Vagina (tissue), 2 donors: ENCODE measurements around the gene MSI2. TPM values are rescaled to one million over a fixed set of nuclear protein-coding genes. Genes with fewer than 3 reads are reported as not detected.

ENCODE experiments used
- DNase-seq, 2 donors: peaks; one replicate each; pipeline ENCODE4 v3.0.0-alpha.2; 2017; ENCODE audit errors: extremely low spot score in 2 of 2
- H3K27ac ChIP-seq: fragments of 200-600 bp; sonication (generic); one replicate; pipeline ENCODE4 v1.5.1; 2019
- H3K27me3 ChIP-seq: fragments of 200-600 bp; sonication (generic); one replicate; pipeline ENCODE4 v1.5.1; 2019
- H3K36me3 ChIP-seq, 2 donors: fragments of 200-600 bp; sonication (generic); one replicate each; pipeline ENCODE4 v1.5.1; 2017 to 2019
- H3K4me1 ChIP-seq: fragments of 200-600 bp; sonication (generic); one replicate; pipeline ENCODE4 v1.5.1; 2019
- H3K4me3 ChIP-seq, 2 donors: fragments of 200-600 bp; sonication (generic); 1 replicate in 1 of 2; 2 replicates in 1 of 2; pipeline ENCODE4 v1.5.1; 2016 to 2019
- H3K9me3 ChIP-seq: fragments of 200-600 bp; sonication (generic); one replicate; pipeline ENCODE4 v1.5.1; 2019
- CTCF ChIP-seq, 3 experiments: fragments of 450-650 bp in 2 of 3; fragments of 200-600 bp in 1 of 3; sonication (generic) in 1 of 3; IDR thresholded peaks; one replicate each; pipeline ENCODE4 v1.5.1; 2017 to 2019; ENCODE audit warnings: antibody characterized with exemption in 3 of 3, mild to moderate bottlenecking in 2 of 3, moderate library complexity in 2 of 3
- POLR2A ChIP-seq, 2 donors: fragments of 450-650 bp; IDR thresholded peaks; one replicate each; pipeline ENCODE4 v1.6.1; 2017; ENCODE audit warnings: antibody characterized with exemption in 2 of 2, mild to moderate bottlenecking in 2 of 2, moderate library complexity in 2 of 2
- POLR2AphosphoS5 ChIP-seq, 2 donors: sonication (generic); formaldehyde crosslinking; IDR thresholded peaks; one replicate each; pipeline ENCODE4 v1.9.0; 2017; ENCODE audit warnings: antibody characterized with exemption in 2 of 2, mild to moderate bottlenecking in 2 of 2, low read depth in 1 of 2; ENCODE audit not compliant: insufficient read depth in 1 of 2
- intact Hi-C: fragments of 100-400 bp; cut with DNase I; formaldehyde crosslinking; loops from one replicate; pipeline ENCODE4 v1.15.1; 2023
- total RNA-seq: library from RNA; depleted of rRNA; stranded (reverse); fragments of >200 nt; gene quantifications from one replicate; pipeline ENCODE4 v1.2.3, GENCODE V29; 2016

Gene MSI2
- total RNA-seq, 1 donor from 2014 or later = 27.3 TPM

DNA sequence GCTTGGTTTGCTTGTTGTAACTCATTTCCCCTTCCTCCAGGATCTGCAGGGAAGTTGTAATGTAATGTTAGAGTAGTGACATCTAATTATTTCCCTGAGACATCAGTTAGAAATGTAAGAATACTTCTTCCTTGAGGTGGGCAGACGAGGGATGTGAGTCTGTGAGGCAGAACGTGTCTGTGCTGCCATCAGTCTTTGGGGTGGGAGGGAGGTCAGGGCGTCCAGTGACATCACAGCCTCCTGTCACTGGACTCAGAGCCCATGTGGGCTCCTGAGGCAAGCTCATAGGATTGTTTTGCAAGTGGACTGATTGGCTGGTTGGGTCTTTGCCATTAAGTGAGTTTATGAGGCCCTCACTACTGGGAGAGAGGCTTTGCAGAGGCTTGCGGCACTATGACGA is 300.0 kb downstream of the MSI2 start:
- H3K4me3 ChIP-seq = no peak overlapping the region
- H3K27me3 ChIP-seq = no peaks in the 10 kb centered on the region
- H3K9me3 ChIP-seq = no peaks in the 10 kb centered on the region
- intact Hi-C loops = no loop called here
- no peak for DNase-seq
- no peak overlapping the region for H3K27ac ChIP-seq
- TF ChIP-seq POLR2AphosphoS5 (IDR thresholded peaks at IDR 0.05; ENCODE audit: insufficient read depth in 1 of 2, low read depth in 1 of 2) (no peak), POLR2A (IDR thresholded peaks at IDR 0.05) (no peak), CTCF (IDR thresholded peaks at IDR 0.05) (no peak)
- H3K4me1 ChIP-seq = peaks cover 20% of the 10 kb centered on the region
- no peaks in the 10 kb centered on the region for H3K36me3 ChIP-seq

- no peak overlapping the region for H3K27ac ChIP-seq
Measured at GRCh38 chr17:57556977-57557376, 300.7 kb downstream of the MSI2 start.

DNA sequence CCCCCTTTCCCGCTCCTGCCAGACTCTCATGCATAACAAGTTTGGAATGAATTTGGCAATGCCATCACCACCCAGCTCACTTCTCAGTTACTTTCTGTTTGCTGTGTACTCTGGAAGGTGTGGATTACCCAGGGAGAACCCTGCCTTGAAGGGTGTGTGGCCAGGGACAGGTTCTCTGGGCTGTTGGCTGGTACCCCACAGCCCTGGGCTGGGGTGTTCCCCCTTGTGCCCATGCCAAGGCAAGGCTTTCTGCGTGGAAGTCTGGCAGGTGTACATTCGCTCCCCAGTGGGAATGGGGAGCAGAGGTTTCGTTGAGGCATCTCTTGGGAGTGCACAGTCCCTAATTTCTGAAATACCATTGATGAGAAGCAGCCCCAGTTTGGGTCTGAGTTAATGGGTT is 301.1 kb downstream of the MSI2 start:
- Histone ChIP-seq H3K36me3 (no peaks in the 10 kb centered on the region), H3K27me3 (no peaks in the 10 kb centered on the region), H3K27ac (no peak overlapping the region), H3K4me1 (peaks cover 20% of the 10 kb centered on the region), H3K9me3 (no peaks in the 10 kb centered on the region), H3K4me3 (no peak overlapping the region)
- intact Hi-C loops = no loop called here
- DNase-seq = no peak
- no peak for TF ChIP-seq POLR2A (IDR thresholded peaks at IDR 0.05)
- no peak for TF ChIP-seq CTCF (IDR thresholded peaks at IDR 0.05)
- TF ChIP-seq POLR2AphosphoS5 (IDR thresholded peaks at IDR 0.05; ENCODE audit: insufficient read depth in 1 of 2, low read depth in 1 of 2) = no peak

More at GRCh38 chr17:57556977-57557376, 300.7 kb downstream of the MSI2 start:
- DNase-seq = no peak
- H3K36me3 ChIP-seq = no peaks in the 10 kb centered on the region
- peaks cover 20% of the 10 kb centered on the region for H3K4me1 ChIP-seq
- H3K9me3 ChIP-seq = no peaks in the 10 kb centered on the region
- H3K27me3 ChIP-seq = no peaks in the 10 kb centered on the region
- no peak overlapping the region for H3K4me3 ChIP-seq
- no peak for TF ChIP-seq CTCF (IDR thresholded peaks at IDR 0.05)
- no peak for TF ChIP-seq POLR2AphosphoS5 (IDR thresholded peaks at IDR 0.05; ENCODE audit: insufficient read depth in 1 of 2, low read depth in 1 of 2)
- TF ChIP-seq POLR2A (IDR thresholded peaks at IDR 0.05) = no peak
- intact Hi-C loops = no loop called here

DNA sequence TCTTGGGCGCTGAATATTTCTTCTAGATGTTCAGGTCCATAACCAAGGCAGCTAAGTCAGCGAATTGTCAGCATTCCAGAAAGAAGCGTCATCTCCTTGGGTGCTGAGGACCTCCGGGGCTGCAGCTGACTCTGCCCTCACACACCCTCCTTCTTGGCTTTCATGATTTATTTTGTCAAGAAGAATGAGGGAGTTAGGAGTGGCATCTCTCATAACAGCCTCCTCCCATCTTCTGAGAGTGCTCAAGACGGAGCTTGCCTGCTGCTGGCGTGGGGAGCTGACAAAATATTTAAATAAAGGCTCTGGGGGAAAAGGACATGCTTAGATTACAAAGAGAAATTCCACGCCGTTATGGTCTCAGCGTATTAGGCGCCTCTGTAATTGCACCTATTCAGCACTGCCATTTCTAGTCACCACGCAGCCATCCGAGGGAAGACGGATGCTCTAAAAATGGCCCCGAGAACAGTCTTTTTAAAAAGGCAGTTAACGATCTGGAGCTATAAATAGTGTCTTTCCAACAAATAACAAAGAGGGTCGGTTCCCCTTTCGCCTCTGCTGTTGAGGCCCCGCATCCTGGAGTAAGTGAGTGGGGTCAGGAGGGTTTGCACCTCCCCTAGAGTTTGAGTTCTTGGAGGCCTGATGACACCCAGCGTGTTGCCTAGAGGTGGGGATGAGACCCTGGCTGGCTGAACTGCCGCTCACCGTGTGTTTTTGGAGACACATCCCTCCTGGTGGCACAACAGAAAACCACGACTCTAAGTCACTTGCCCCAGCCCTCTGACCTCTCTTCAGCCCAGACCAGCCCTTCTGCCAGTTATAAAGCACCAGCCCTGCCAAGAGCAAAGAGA is 301.7 kb downstream of the MSI2 start:
- Histone ChIP-seq H3K4me3 (no peak overlapping the region), H3K27me3 (no peaks in the 10 kb centered on the region), H3K9me3 (no peaks in the 10 kb centered on the region), H3K27ac (no peak overlapping the region), H3K36me3 (no peaks in the 10 kb centered on the region), H3K4me1 (peaks cover 20% of the 10 kb centered on the region)
- no peak for TF ChIP-seq POLR2A (IDR thresholded peaks at IDR 0.05)
- TF ChIP-seq POLR2AphosphoS5 (IDR thresholded peaks at IDR 0.05; ENCODE audit: insufficient read depth in 1 of 2, low read depth in 1 of 2) = peak in 1 of 2 donors; percentile 45
- no peak for TF ChIP-seq CTCF (IDR thresholded peaks at IDR 0.05)
- intact Hi-C loops = no loop called here
- no peak for DNase-seq

GRCh38 chr17:57559226-57559625 is 302.9 kb downstream of the MSI2 start:
- no peak for TF ChIP-seq POLR2A (IDR thresholded peaks at IDR 0.05)
- TF ChIP-seq POLR2AphosphoS5 (IDR thresholded peaks at IDR 0.05; ENCODE audit: insufficient read depth in 1 of 2, low read depth in 1 of 2) = no peak
- TF ChIP-seq CTCF (IDR thresholded peaks at IDR 0.05) = no peak
- no peaks in the 10 kb centered on the region for H3K27me3 ChIP-seq
- no peak for DNase-seq
- peaks cover 12% of the 10 kb centered on the region for H3K4me1 ChIP-seq
- H3K4me3 ChIP-seq = no peak overlapping the region
- H3K9me3 ChIP-seq = no peaks in the 10 kb centered on the region
- intact Hi-C loops = no loop called here
- H3K36me3 ChIP-seq = no peaks in the 10 kb centered on the region
- no peak overlapping the region for H3K27ac ChIP-seq
